SU-DHL-6 (cell line): ENCODE measurements around the gene TMC3.

Source experiments
- EZH2phosphoT487 ChIP-seq: fragments of 200-600 bp; sonication (generic), shearing (Covaris generic); conservative IDR thresholded peaks from 2 replicates; pipeline ENCODE4 v1.6.1; 2018; ENCODE audit warnings: mild to moderate bottlenecking, antibody characterized with exemption, low read length, moderate library complexity, mixed read lengths
- TF ChIP-seq, protein P1 (sequence below): fragments of 200-600 bp; sonication (generic); IDR thresholded peaks from one replicate; pipeline ENCODE4 v1.5.1; 2017; ENCODE audit warnings: antibody characterized with exemption, mild to moderate bottlenecking, low read length, moderate library complexity; ENCODE audit not compliant: insufficient read depth, poor library complexity, severe bottlenecking

DNA sequence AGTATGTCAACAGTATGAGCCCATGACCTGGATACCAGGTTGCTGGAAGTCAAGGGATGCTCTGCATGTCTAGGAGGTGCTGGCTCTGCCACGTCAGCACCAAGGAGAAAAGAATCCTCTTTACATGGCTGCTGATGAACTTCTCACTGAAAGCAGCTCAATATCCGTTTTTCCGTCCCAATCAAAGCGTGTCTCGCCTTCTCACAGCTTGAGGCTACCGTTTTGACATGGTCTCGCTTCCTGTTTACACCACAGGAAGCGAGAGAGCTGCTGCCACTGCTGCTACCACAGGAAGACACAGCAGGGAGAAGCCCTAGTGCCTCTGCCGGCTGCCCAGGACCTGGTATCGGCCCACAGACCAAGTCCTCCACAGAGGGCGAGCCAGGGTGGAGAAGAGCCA, 77.3 kb downstream of the TMC3 start:
- TF ChIP-seq, protein P1, sequence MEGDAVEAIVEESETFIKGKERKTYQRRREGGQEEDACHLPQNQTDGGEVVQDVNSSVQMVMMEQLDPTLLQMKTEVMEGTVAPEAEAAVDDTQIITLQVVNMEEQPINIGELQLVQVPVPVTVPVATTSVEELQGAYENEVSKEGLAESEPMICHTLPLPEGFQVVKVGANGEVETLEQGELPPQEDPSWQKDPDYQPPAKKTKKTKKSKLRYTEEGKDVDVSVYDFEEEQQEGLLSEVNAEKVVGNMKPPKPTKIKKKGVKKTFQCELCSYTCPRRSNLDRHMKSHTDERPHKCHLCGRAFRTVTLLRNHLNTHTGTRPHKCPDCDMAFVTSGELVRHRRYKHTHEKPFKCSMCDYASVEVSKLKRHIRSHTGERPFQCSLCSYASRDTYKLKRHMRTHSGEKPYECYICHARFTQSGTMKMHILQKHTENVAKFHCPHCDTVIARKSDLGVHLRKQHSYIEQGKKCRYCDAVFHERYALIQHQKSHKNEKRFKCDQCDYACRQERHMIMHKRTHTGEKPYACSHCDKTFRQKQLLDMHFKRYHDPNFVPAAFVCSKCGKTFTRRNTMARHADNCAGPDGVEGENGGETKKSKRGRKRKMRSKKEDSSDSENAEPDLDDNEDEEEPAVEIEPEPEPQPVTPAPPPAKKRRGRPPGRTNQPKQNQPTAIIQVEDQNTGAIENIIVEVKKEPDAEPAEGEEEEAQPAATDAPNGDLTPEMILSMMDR = no peak
- no peak for TF ChIP-seq EZH2phosphoT487
